ENCODE data around the gene TNNI3. TPM values are rescaled to one million over a fixed set of nuclear protein-coding genes. Genes with fewer than 3 reads are reported as not detected.

The TNNI3 gene
- total and polyA plus RNA-seq, 9 of the 15 experiments (the other 6 are each of a cell fraction or from before 2014, with no cell fraction given) = 4.7 to 158 (median 42.0) TPM

DNA sequence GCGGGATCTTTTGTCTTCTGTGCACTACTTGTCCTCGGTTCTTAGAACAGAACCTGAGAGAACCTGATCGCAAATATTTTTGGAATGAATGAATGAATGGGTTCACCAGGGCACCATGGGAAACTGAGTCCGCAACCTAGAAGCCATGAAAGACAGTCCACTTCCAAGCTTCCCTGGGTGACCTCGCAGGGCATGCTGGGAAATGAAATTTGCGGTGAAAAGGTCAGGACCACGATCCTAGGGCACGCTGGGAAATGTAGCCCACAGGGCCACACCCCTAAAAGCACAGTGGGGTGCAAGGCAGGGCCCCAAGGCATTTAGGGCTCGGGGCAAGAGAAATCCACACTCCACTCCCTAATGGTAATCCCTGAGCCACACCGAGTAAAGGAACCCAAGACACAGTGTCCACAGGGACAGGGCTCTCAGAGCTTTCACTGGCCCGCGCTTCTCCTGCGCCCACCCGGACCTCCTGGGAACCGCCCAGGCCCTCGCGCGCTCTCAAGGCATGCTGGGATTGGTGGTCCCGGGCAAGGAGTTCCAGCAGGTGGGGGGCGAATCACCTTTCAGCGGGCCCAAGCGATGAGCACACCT lies 39.0 kb downstream of the TNNI3 start (continued):
- TF ChIP-seq, protein P1, sequence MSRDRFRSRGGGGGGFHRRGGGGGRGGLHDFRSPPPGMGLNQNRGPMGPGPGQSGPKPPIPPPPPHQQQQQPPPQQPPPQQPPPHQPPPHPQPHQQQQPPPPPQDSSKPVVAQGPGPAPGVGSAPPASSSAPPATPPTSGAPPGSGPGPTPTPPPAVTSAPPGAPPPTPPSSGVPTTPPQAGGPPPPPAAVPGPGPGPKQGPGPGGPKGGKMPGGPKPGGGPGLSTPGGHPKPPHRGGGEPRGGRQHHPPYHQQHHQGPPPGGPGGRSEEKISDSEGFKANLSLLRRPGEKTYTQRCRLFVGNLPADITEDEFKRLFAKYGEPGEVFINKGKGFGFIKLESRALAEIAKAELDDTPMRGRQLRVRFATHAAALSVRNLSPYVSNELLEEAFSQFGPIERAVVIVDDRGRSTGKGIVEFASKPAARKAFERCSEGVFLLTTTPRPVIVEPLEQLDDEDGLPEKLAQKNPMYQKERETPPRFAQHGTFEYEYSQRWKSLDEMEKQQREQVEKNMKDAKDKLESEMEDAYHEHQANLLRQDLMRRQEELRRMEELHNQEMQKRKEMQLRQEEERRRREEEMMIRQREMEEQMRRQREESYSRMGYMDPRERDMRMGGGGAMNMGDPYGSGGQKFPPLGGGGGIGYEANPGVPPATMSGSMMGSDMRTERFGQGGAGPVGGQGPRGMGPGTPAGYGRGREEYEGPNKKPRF (IDR thresholded peaks at IDR 0.05; ENCODE audit: low read depth, low read length) = no peak
- no peak for TF ChIP-seq POU5F1 (IDR thresholded peaks at IDR 0.05; ENCODE audit: borderline replicate concordance, low read depth, low read length, partially characterized antibody)
- TF ChIP-seq XRCC3 (IDR thresholded peaks at IDR 0.05) = no peak
- TF ChIP-seq THRB (CRISPR knock-in tag; conservative IDR thresholded peaks at IDR 0.05) = no peak
- no peak for TF ChIP-seq LARP7 (IDR thresholded peaks at IDR 0.05)
- TF ChIP-seq MEIS2 (IDR thresholded peaks at IDR 0.05; ENCODE audit: partially characterized antibody) = no peak
- TF ChIP-seq EGR1 (conservative IDR thresholded peaks at IDR 0.05) = no peak
- TF ChIP-seq ZNF592 (IDR thresholded peaks at IDR 0.05) = peak; percentile 86
- TF ChIP-seq EHMT2 (IDR thresholded peaks at IDR 0.05) = no peak
- TF ChIP-seq, protein P2, sequence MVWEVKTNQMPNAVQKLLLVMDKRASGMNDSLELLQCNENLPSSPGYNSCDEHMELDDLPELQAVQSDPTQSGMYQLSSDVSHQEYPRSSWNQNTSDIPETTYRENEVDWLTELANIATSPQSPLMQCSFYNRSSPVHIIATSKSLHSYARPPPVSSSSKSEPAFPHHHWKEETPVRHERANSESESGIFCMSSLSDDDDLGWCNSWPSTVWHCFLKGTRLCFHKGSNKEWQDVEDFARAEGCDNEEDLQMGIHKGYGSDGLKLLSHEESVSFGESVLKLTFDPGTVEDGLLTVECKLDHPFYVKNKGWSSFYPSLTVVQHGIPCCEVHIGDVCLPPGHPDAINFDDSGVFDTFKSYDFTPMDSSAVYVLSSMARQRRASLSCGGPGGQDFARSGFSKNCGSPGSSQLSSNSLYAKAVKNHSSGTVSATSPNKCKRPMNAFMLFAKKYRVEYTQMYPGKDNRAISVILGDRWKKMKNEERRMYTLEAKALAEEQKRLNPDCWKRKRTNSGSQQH (CRISPR knock-in tag; IDR thresholded peaks at IDR 0.05) = no peak
- no peak for TF ChIP-seq KAT8 (IDR thresholded peaks at IDR 0.05; ENCODE audit: low read depth)
- TF ChIP-seq, protein P3, sequence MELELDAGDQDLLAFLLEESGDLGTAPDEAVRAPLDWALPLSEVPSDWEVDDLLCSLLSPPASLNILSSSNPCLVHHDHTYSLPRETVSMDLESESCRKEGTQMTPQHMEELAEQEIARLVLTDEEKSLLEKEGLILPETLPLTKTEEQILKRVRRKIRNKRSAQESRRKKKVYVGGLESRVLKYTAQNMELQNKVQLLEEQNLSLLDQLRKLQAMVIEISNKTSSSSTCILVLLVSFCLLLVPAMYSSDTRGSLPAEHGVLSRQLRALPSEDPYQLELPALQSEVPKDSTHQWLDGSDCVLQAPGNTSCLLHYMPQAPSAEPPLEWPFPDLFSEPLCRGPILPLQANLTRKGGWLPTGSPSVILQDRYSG (tag; conservative IDR thresholded peaks at IDR 0.05; ENCODE audit: low read depth) = peak; percentile 28; the same call in 1 of the 2 replicates
- no peak for TF ChIP-seq ZNF668 (CRISPR knock-in tag; IDR thresholded peaks at IDR 0.05)
